Hematopoietic multipotent progenitor cell treated with erythropoietin and hydrocortisone succinate and interleukin-3 and kit ligand, for 8 days (in vitro differentiated cells): ENCODE measurements around the gene NLRC4.
"Not testable (repeated sequence)": the region's sequence is repeated elsewhere in the genome, so short reads cannot be mapped to it uniquely, and the experiment has no call there.

Experiments used
- DNase-seq: peaks from one replicate; pipeline ENCODE4 v3.0.0-alpha.2; 2015

NLRC4 gene, protein sequence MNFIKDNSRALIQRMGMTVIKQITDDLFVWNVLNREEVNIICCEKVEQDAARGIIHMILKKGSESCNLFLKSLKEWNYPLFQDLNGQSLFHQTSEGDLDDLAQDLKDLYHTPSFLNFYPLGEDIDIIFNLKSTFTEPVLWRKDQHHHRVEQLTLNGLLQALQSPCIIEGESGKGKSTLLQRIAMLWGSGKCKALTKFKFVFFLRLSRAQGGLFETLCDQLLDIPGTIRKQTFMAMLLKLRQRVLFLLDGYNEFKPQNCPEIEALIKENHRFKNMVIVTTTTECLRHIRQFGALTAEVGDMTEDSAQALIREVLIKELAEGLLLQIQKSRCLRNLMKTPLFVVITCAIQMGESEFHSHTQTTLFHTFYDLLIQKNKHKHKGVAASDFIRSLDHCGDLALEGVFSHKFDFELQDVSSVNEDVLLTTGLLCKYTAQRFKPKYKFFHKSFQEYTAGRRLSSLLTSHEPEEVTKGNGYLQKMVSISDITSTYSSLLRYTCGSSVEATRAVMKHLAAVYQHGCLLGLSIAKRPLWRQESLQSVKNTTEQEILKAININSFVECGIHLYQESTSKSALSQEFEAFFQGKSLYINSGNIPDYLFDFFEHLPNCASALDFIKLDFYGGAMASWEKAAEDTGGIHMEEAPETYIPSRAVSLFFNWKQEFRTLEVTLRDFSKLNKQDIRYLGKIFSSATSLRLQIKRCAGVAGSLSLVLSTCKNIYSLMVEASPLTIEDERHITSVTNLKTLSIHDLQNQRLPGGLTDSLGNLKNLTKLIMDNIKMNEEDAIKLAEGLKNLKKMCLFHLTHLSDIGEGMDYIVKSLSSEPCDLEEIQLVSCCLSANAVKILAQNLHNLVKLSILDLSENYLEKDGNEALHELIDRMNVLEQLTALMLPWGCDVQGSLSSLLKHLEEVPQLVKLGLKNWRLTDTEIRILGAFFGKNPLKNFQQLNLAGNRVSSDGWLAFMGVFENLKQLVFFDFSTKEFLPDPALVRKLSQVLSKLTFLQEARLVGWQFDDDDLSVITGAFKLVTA

DNA sequence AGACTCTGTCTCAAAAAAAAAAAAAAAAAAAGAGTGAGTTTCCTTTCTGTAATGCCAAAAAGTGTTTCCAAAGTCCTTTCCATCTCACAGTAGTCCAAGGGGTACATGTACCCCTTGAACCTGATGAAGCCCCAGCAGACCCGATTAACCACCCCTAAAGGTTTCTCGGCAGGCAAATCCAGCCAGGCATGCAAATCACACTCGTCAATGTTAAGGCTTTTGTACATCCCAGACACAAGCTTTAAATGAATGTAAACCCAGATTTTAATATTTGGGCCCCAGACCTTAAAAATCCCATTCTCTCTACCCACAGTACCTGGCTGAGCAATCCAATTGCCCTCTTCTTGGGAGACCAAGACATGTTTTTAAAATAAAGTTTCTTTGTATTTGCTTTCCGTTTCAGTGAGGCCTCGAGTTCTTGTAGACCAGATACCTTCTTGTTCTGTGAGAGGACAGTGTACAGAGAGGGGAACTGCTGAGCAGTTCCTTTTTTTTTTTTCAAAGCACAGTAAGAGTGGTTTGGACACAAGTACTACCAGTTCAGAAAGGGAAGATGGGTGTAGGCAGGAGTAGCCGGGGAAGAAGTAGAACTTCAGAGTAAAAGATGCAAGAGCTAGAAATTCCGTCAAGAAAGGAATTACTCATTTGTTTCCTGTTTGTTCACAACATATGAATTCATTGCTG, at the start of gene NLRC4:
Gene NLRC4 (minus strand): TSS at position 465 of the 684 bp plus-strand sequence. CDS start 8,111 bp downstream, outside the sequence.
- no peak for DNase-seq

DNA sequence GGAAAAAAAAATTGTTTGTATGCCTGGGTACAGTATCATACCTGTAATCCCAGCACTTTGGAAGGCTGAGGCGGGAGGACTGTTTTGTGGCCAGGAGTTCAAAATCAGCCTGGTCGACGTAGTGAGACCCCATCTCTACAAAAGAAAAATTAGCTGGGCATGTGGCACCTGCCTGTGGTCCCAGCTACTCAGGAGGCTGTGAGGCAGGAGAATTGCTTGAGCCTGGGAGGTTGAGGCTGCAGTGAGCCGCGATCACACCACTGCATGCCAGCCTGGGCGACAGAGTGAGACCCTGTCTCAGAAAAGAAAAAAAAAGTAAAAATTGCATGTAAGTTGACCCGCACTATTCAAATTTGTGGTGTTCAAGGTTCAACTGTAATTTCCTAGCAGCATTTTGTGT, 45.9 kb upstream of the NLRC4 start:
- no peak for DNase-seq

DNA sequence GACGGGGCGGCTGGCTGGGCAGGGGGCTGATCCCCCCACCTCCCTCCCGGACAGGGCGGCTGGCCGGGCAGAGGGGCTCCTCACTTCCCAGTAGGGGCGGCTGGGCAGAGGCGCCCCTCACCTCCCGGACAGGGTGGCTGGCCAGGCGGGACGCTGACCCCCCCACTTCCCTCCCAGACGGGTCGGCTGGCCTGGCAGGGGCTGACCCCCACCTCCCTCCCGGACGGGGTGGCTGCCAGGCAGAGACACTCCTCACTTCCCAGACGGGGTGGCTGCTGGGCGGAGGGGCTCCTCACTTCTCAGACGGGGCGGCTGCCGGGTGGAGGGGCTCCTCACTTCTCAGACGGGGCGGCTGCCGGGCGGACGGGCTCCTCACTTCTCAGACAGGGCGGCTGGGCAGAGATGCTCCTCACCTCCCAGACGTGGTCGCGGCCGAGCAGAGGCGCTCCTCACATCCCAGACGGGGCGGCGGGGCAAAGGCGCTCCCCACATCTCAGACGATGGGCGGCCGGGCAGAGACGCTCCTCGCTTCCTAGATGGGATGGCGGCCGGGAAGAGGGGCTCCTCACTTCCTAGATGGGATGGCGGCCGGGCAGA, 29.4 kb upstream of the NLRC4 start:
- DNase-seq: not testable (repeated sequence)

DNA sequence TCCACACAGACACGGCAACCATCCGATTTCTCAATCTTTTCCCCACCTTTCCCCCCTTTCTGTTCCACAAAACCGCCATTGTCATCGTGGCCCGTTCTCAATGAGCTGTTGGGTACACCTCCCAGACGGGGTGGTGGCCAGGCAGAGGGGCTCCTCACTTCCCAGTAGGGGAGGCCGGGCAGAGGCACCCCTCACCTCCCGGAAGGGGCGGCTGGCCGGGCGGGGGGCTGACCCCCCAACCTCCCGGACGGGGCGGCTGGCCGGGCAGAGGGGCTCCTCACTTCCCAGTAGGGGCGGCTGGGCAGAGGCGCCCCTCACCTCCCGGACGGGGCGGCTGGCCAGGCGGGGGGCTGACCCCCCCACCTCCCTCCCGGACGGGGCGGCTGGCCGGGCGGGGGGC, 28.8 kb upstream of the NLRC4 start:
- not testable (repeated sequence) for DNase-seq

DNA sequence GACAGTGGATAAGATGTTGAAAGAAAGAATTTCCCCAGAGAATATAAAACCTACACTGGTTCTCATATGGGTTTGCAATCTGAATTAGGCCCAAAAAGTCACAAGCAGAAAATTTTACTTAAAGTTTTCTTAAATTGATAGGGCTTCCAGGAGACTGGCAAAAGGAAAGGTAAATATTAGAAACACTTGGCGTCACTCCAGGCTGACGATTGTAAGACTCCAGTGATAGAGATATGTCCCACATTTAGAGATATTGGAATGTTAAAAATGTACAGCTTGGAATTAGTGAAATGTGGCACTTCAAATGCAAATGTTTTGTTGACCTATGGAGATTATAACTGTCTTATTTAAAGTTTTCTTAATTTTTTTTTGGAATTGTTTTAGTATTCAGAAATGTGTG, 27.1 kb upstream of the NLRC4 start:
- DNase-seq: no peak

DNA sequence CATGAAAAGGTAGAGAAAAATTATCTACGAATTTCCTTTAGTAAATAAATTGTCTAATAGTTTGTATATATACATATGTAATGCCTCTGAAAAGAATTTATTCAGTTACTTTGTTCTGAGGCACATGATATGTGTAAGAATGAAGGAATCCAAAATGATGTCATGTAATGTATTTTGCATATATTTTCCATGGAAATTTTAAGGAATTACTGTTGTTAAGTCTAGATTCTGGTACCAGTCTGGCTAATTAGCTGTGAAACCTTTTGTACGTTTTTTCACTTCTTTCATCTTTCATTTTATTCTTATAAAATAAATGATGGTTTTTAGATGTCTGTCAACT, 25.3 kb upstream of the NLRC4 start:
- no peak for DNase-seq

DNA sequence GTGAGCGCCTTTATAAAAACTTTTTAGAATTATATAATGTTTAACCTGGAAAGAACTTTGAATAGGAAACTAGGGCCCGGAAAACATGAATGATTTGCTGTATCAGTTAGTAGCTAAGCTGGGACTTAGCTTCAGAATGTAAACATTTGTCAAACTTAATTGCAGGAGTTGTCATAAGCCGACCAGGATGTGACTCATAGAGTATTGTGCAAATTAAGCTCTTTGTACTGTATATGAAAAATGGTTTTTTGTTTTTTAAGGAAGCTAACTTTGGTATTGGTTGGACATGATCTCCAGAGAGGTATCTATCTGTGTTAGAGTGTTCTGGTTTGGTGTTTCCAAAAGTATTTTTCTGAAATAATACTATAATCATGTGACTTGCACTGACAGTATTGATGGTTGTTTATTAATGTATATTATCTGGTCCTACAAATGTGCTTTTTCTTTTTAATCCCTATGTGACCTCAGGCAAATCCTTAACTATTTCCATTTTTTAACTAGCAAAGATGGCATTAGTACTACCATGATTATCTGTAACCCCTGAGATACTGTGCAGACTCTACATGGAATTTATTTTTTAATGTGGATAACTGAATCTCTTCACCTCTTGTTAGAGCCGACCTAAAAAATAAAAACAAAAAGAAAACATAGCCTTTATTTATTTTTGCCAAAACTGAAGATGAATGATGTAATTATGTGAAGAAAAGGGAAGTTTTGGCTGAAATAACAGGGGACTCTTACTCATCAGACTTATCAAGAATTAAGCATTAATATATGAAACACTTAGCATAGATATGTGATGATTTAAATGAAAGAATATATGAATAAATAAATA, 24.7 kb upstream of the NLRC4 start:
- DNase-seq: no peak

DNA sequence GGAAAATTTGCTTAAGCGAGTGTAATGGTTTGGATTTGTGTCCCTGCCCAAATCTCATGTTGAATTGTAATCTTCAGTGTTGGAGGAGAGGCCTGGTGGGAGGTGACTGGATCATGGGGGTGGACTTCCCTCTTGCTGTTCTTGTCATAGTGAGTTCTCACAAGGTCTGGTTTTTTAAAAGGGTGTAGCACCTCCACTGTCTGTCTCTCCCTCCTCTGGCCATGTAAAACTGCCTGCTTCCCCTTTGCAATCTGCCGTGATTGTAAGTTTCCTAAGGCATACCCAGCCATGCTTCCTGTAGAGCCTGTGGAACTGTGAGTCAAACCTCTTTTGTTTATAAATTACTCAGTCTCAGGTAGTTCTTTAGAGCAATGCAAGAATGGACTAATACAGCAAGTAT, 19.6 kb upstream of the NLRC4 start:
- no peak for DNase-seq

DNA sequence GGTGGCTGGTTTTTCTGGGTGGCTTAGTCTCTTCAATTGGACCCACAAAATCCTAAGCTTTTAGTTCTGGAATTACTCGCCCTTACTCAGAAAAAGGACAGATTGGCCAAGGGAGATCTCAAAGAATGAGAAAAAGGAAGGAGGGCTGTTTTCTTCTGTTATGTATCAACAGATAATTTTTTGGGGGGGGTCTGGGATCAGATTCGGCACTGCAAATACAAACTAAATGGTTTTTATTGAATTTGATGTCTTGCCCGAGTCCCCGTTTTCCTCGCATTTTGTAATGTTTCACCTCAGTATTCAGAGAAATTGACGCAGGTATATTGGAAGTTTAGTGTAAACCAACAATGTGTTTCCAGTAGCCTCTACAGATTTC, 13.8 kb upstream of the NLRC4 start:
- DNase-seq: no peak

DNA sequence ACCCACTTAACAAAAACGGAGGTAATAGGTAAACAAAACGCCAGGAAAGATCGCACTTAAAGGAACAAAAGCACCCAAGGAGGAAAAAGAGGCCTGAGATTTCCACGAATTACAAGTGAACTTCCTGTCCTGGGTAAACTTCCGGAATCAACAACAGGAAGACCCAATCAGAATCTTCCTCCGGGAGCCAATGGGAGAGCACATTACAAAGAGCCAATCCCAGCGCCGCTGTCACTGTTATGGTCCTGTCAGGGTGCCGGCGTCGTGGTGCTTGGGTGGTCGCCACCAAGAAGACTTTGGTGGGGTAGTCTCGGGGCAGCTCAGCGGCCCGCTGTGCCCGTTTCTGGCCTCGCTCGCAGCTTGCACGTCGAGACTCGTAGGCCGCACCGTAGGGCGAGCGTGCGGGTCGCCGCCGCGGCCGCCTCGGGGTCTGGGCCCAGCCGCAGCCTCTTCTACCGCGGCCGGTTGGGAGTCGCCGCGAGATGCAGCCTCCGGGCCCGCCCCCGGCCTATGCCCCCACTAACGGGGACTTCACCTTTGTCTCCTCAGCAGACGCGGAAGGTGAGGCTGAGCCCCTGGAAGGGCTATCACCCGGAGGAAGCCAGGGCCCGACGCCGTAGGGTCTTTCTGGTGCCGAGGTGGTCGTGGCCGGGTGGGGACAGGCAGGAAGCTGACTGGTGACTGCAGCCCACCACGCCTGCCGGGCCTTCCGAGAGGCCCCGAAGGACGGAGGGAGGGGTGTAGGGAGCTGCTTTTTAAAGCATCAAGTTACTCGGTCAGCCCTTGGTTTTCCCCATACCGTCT, 13.2 kb upstream of the NLRC4 start, which contains the start of gene YIPF4:
Gene YIPF4 (plus strand): TSS at position 231 of the 804 bp plus-strand sequence. CDS start 252 bp downstream, at position 483.
- DNase-seq: peak; percentile 97

DNA sequence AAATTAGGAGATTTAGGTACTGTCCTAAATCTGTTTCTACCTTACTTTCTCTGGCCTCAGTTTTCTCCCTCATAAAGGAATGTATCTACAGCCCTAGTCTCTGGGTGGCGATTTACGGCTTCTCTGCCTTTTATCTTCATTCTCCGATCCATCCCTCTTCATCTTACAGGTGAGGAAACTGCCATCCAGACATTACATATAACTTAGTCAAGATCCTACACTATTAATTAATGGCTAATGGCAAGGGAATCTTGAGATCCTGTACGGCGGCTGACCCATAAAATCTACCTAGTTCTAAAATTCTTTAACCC, 12.6 kb upstream of the NLRC4 start:
- DNase-seq: no peak

DNA sequence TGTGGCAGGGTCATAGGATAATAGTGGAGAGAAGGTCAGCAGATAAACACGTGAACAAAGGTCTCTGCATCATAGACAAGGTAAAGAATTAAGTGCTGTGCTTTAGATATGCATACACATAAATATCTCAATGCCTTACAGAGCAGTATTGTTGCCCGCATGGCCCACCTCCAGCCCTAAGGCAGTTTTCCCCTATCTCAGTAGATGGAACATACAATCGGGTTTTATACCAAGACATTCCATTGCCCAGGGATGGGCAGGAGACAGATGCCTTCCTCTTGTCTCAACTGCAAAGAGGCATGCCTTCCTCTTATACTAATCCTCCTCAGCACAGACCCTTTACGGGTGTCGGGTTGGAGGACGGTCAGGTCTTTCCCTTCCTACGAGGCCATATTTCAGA, 11.1 kb upstream of the NLRC4 start:
- DNase-seq: not testable (repeated sequence)

DNA sequence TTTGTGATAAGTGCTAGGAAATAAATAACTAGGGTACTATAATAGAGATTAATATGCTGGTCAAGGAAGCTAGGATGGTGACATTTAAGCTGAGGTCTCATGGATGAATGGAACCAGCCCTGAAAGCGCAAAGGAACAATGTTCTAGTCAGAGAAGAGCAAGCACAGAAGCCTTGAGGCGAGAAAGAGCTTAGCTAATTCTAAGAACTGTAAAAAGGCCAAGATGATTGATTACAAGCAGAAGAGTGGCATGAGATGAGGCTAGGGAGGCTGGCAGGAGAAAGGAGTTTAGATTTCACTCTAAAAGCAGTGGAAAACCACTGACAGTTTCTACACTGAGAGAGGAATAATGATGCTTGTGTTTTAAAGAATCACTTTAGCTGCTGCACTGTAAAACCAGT, 9.6 kb upstream of the NLRC4 start:
- DNase-seq: no peak

DNA sequence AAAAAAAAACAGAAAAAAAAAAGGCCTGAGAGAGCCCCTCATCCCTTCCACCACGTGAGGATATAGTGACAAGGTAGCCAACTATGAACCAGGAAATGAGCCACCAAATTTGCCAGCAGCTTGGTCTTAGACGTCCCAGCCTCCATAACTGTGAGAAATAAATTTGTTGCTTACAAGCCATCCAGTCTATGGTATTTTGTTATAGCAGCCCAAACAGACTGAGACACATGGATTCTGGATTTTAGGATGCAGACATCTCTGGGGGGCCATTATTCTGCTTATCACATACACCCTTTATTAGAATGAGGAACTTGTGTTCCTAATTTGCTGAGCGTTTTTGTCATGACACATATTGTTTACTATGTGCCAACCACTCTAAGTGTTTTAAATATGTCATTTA, 7.6 kb upstream of the NLRC4 start:
- DNase-seq: no peak

DNA sequence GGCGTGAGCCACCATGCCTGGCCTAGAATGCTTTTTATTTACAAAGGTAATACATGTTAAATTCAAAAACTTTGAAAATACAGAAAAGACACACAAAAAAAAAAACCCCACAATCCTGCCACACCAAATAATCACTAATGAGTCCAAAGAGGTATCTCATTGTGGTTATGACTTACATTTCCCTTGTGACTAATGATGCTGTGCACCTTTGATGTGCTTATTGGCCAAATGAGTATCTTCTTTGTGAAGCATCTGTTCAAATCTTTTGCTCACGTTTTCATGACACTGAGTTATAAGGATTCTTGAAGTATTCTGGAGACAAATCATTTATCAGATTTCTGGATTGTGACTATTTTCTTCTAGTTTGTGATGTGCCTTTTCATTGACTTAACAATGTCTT, 6.4 kb upstream of the NLRC4 start:
- DNase-seq: no peak

DNA sequence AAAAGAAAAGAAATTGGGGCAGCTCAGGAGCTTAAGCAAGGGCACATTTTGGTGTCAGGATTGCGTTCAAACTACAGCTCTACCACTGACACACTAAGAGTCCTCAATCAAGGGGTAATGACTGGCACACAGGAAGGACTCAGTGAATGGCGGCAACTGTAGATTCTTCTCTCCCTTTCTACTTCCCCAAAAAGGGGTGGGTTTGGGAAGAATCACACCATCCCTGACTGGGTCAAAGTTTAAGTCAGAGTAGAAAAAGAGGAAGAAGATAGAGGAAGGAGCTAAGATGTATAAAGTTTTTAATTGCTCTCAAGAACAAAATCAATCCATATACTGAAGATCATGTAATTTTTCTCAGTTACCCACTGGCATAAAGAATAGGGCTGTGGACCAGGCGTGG, 2.6 kb downstream of the NLRC4 start:
- no peak for DNase-seq

DNA sequence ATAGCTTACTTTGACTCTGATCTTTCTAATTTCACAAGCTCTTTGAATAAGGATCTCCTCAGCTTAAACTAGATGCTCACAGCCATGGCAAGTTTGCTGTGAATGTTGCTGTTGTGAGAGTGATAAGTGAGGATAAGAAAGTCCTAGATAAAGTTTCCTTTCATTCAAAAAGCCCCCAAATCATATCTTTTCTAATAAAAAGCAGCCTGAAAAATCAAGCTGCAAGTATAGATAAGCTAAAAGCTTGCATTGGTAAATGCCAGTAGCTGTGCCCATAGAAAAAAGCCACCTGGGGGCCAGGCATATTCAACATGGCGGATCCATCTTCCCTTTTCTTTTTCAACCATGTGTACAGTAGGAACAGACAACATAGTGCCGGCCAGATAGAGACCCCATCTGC, 4.3 kb downstream of the NLRC4 start:
- peak; percentile 88 for DNase-seq

DNA sequence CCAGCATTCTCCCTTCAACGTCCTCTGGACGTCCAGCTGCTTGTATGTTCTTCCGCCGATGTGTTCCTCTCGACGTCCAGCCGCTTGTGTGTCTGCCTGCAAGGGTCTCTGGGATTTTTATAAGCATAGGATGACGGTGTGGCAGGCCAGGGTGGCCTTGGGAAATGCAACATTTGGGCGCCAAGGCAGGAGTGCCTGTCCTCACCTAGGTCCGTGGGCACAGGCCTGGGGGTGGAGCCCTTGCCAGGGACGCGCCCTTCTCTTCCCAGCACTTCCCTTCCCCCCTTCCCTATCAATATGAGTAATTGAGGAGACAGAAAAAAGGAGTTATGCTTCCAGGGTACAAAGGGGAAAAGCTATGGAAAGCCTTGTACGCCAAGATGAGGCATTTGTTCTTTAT, 6.4 kb downstream of the NLRC4 start:
- no peak for DNase-seq

DNA sequence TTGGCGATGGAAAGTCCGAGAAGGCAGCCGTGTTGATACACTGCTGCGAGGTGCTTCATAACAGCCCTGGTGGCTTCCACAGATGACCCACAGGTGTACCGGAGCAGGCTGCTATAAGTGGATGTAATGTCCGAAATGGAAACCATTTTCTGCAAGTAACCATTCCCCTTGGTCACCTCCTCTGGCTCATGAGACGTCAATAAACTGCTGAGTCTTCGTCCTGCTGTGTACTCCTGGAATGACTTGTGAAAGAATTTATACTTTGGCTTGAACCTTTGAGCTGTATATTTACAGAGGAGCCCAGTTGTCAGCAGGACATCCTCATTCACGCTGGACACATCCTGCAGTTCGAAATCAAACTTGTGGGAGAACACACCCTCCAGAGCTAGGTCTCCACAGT, 14.4 kb downstream of the NLRC4 start:
- DNase-seq: no peak

DNA sequence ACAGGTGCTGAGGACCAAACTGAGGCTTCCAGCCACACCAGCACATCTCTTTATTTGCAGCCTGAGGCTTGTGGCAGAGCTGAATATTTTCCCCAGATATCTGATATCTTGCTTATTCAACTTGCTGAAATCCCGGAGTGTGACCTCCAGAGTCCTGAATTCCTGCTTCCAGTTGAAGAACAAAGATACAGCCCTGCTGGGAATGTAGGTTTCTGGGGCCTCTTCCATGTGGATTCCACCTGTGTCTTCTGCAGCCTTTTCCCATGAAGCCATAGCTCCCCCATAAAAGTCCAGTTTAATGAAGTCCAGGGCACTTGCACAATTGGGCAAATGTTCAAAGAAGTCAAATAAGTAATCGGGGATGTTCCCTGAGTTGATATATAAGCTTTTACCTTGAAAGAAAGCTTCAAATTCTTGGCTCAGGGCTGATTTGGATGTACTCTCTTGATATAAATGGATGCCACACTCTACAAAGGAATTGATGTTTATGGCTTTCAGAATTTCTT, 14.9 kb downstream of the NLRC4 start:
- DNase-seq: no peak

DNA sequence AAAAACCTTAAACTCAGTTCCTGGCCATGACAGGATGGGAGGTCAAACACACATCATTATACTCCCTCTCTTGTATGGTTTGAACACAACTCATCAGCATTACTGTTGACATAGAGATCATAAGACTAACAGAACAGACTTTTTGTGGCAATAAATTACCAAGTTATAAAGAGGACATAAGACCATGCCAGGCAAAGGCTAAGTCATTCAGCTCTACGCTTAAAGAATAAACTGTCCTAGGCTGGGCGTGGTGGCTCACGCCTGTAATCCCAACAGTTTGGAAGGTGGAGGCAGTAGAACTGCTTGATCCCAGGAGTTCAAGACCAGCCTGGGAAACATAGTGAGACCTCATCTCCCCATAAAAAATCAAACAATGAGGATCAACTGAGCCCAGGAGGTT, 16.4 kb downstream of the NLRC4 start:
- DNase-seq: no peak
